NCI-H2107 treated with DMSO at 0.1 percent for 48 hours (cell line): ENCODE data around the gene IL1R2.
"Not testable (repeated sequence)": the region's sequence is repeated elsewhere in the genome, so short reads cannot be mapped to it uniquely, and the experiment has no call there.

ENCODE experiments used
- DNase-seq: peaks from one replicate; lab custom pipeline; 2025; ENCODE audit not compliant: unreplicated experiment; lab: John Stamatoyannopoulos, UW

Gene IL1R2

DNA sequence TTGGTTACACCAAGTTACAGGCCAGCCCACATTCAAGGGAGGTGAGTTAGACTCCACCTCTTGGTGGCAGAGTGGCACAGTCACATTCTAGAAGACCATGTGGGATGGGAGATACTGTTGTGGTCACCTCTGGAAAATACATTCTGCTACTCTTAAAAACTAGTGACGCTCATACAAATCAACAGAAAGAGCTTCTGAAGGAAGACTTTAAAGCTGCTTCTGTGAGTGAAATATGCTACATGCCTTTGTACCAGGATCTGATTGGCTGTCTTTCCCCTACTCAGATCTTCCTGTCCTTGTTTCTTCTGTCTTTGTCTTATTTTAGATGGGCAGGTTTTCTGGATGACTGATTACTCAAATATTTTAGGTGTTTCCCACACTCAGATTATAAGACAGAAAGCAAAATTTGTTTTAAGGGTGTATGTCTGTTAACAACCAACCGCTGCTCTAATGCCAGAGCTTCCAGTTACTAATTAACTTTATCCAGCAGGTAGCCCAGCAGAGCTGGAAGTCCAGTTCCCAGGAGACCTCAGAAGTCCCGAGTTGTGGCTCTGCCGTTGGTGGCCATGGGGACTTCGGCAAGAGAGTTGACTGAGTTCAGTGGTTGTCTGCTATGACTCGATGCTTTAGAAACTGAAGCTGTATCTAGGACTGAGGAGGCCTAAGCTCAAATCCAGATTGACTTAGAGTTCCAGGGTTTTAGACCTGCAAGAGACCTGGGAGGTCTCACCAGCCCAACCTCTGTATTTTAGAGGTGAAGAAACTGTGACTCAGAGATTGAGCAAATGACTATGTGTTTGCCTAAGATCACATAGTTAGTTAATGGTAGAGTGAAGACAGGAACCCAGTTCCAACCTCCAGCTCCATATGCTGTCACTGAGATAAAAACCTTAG, 7.4 kb downstream of the IL1R2 start:
- no peak for DNase-seq

DNA sequence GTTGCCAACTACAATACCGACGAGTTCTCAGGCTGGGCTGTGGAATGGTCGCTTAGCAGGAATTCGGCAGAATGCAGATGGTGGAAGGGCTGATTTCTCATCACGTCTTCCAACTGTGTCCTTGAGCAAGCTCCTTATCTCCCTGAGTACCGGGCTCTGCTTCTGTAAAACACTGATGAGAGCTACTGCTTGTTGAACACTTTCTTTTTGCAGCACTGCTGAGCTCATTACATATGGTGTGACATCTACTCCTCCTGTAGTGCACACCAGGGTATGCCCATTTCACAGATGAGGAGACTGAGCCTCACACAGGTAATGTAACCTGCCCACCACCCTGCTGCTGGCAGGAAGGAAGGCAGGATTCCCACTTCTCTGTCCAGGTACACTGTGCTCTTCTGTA, 8.3 kb downstream of the IL1R2 start:
- DNase-seq: no peak

DNA sequence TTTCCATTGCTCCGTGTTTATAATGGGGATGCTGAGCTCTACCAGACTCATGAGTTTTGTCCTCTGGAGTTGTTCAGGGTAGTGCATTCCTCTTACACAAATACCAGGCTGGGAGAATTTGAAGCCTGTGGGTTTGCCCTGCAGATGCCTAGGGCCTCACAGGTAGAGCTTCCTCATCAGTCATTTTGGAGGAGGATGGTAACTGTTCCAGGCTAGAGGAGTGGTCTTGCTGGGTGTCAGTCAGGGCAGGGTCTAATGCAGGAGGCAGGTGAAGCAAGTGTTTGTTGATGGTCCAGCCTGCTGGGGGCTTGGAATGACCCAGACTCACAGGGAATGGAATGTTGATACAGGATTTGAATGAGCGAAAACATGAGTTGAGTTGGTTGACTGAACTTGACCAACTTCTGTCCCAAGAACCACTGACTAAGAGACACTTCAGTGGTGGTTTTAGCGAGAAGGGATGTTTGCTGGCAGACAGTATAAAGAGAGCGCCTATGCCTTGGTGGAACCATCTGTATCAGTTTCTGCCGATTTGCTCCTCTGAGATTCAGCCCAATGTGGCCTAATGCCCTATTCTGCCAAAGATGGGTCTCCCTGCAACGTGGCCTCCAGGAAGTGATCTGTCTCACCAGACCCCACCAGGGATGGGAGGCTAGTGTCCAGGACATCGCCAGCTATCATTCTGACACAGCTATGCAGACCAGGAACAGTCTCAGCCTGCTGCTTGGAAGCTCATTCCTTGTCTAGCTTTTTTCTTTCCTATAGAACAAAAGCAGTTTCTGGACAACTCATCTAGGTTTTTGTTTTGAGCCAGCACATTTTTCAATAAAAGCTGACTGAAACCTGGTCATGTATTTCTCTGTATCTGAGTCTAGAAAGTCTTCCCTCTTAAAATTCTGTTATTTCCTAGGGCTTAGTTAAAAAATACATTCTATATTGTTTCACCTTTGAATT, 9.3 kb downstream of the IL1R2 start:
- no peak for DNase-seq

DNA sequence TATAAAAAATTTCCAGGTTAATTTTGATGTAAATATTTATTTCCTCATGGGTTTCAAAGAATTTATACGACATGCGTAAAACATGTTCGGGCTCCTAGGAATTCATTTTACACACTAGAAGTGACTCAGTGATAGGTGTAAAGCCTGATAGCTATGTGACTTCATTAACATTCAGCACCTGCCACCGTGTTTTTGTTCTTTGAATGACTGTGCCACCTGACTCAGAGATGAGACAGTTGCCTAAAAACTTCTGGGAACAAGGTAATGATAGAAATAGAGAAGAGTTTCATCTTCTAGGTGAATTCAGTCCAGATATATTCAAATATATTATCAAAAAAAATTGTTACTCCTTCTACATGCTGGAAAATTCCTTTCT, 10.0 kb downstream of the IL1R2 start:
- DNase-seq: no peak

DNA sequence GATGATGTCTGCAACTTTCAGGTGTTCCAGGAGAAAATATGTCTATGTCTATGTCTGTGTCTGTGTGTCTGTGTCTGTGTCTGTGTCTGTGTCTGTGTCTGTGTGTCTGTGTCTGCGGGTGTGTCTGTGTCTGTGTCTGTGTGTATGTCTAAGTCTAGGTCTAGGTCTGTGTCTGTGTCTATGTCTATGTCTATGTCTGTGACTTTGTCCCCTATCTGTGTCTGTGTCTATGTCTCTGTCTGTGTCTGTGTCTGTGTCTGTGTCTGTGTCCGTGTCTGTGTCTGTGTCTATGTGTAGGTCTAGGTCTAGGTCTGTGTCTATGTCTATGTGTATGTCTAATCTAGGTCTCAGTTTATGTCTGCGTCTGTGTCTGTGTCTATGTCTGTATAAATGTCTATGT, 10.5 kb downstream of the IL1R2 start:
- DNase-seq: no peak

DNA sequence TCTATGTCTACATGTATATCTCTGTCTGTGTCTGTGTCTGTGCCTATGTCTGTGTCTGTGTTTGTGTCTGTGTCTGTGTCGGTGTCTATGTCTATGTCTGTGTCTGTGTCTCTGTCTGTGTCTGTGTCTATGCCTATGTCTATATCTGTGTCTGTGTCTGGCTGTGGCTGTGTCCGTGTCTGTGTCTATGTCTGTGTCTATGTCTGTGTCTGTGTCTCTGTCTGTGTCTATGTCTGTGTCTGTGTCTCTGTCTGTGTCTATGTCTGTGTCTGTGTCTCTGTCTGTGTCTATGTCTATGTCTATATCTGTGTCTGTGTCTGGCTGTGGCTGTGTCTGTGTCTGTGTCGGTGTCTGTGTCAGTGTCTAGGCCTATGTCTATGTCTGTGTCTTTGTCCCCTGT, 11.1 kb downstream of the IL1R2 start:
- DNase-seq: not testable (repeated sequence)

DNA sequence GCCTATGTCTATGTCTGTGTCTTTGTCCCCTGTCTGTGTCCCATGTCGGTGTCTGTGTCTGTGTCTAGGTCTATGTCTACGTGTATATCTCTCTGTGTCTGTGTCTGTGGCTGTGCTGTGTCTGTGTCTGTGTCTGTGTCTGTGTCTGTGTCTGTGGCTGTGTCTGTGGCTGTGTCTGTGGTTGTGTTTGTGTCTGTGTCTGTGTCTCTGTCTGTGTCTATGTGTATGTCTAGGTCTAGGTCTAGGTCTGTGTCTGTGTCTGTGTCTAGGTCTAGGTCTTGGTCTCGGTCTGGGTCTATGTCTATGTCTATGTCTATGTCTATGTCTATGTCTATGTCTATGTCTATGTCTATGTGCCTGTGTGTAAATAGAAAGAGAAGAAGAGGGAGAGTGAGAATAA, 11.9 kb downstream of the IL1R2 start:
- no peak for DNase-seq

DNA sequence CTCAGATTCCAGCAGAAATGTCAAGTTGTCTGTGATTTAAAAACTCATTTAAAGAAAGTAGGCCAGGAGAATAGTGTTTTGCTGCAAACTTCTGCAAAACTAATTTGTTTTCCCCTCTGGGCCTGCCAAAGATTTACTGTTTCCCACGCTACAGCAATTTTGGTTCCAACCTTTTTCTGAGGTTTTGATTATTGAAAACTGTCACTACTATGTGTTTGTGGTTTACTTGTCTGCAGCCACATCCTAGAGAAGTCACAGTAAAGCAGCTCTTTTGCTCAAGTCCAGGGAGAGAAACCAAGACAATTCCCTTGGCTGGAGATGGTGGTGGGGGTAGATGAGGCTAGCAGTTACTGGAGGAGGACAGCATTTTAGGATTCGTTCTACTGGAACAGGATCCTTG, 12.8 kb downstream of the IL1R2 start:
- no peak for DNase-seq

DNA sequence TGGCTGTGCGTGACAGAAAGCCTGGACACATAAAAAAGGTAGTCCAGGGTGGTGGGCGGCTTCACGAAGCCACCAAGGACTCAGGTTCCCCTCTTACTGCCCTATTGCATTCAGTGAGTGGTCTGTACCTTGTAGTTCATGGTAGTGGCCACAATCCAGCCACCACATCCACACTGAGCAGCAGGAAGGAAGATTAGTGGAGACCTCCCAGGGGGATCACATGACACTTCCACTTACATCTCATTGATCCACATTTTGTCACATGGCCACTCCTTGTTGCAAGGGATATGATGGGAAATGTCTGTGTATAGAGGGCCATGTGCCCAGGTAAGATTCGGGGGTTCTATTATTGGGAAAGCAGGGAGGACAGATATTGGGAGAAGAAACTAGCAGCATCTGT, 13.7 kb downstream of the IL1R2 start:
- no peak for DNase-seq

DNA sequence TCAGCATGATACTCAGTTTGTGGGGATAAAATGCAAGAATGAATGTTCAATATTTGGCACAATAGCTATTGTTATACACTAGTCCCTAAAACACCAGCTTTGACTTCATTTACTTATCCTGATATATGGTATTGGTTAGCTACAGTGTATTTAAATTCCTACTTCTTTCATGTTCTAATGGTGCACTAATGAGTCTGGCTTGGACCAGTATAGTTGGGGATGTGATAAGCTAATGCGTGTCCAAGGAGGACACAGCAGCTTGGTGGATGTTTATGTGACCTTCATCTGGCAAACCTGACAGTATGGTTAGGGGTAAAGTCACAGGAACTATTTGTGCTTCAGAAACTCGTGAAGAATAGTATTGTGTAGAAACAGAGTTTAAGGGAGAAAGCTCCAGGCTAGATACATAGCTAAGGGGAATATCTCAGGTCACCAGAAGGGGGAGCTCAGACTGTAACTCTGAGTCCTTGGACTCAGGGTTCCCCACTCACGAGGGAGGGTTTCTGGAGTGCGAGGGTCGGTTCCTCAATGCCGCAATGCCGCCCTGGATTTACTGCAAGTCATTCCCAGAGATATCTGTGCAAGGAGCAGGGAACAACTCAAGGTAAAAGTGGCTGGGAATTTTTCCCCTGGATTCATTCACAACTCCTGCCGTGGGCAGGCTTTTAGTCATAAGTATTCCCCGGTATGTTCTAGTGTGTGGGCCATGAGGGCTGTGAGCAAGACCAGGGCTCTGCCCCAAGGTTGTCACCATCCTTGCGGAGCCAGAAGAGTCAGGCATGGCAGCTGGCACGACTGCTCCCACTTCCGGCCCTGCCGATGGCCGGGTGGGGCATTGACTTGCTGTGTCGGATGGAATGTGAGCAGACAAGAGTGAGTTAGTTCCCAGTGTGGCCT, 14.5 kb downstream of the IL1R2 start:
- no peak for DNase-seq

DNA sequence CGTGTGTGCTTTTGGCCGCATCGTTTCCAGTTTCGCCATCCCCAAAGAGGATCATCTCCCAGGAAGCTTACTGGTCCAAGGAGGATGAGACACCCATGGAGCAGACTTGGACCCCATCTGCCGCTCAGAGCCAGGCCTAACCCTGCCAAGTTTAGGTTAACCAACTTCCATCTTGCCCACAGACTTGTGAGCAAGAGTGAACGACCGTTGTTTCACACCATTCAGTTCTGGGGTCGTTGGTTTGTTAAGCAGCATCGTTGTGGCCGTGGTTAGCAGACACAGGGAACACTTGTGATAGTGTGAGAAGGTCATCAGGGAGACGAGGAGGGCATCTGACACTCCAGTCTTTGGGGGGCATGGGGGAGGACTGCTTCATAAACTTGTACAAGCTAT, 15.1 kb downstream of the IL1R2 start:
- no peak for DNase-seq

DNA sequence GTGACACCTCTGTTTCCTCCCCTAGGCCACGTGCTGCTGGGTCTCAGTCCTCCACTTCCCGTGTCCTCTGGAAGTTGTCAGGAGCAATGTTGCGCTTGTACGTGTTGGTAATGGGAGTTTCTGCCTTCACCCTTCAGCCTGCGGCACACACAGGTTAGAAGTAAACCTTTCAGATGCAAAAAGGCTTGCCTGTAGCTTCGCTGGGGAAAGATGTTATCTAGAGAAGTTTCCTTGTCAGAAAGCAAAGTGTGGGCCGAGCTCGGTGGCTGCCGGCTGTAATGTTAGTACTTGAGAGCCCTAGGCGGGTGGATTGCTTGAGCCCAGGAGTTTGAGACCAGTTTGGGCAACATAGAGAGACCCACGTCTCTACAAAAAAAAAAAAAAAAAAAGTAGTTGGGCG, 16.7 kb downstream of the IL1R2 start:
- DNase-seq: no peak

DNA sequence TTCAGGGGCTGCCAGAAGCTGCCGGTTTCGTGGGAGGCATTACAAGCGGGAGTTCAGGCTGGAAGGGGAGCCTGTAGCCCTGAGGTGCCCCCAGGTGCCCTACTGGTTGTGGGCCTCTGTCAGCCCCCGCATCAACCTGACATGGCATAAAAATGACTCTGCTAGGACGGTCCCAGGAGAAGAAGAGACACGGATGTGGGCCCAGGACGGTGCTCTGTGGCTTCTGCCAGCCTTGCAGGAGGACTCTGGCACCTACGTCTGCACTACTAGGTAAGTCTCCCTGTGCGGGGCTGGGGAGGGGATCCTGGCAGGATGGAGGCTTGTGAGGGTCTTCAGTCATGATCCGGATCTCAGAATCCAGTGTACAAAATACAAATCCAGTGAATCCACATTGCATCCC, 17.8 kb downstream of the IL1R2 start:
- no peak for DNase-seq

DNA sequence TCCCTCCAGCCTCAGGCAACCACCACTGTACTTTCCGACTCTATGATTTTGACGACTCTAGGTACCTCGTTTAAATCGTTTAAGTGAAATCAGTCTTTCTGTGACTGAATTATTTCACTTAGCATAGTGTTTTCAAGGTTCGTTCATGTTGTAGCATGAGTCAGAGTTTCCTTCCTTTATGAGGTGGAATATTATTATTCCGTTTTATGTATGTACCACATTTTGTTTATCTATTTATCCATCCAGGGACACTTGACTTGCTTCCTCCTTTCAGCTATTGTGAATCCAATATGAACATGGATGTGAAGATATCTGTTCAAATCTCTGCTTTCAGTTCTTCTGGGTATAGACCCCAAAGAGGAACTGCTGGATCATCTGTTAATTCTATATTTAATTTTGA, 19.1 kb downstream of the IL1R2 start:
- no peak for DNase-seq

DNA sequence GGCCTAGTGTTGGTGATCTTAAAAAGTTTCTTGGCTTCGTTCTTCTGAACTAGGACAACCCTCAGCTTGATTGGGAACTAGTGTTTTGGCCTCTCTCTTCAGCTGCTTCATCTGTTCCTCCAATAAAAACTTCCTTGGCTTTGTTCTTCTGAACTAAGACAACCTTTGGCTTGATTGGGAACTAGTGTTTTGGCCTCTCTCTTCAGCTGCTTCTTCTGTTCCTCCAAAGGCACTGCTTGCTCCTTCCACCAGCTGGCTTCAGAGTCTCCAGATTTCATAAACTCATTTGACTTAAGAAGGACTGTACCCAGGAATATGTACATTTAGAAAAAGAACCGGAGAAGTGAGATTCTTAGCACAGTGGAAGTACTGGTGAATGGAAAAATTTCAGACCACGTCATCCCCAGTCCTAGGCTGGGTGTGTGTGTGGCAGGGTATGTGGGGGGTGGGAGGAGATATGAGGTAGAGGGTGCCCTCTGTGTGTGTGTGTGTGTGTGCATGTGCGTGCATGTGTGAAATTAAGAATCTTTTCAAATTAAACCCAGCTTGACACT, 20.4 kb downstream of the IL1R2 start:
- no peak for DNase-seq

DNA sequence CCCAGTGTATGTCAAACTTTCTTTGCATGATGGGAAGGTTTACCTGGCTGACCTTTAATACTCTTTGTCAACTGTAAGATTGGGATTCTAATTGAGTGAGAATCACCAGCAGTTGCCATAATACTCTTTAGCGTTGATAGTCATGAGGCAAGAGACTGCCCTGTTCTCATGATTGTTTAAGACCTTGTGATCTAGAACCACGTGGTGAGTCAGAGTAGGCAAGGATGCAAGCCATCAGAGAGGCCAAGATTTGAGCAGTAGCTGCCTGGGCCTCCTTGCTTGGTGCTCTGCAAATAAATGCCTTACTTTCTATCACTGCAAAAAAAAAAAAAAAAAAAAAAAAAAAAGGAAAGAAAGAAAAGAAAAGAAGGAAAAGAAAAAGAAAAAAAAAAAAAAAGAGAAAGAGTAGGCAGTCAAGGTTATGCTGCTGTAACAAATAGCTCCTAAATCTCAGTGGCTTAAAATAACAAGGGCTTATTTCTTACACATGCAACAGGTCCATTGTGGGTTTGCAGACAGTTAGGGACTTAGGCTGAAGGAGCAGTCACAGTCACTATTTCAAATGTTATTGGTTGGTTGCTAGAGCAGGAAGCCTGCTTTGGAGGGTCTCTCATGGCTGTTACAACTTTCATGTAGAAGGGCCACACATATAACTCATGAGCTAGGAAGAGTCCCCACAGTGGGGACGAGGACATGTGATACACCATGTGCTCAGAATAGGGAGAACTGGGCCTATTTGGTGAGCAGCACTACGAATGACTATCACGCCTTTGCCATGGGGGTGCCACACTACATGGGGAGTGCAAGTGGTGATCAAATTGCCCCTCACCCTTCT, 21.7 kb downstream of the IL1R2 start:
- no peak for DNase-seq

DNA sequence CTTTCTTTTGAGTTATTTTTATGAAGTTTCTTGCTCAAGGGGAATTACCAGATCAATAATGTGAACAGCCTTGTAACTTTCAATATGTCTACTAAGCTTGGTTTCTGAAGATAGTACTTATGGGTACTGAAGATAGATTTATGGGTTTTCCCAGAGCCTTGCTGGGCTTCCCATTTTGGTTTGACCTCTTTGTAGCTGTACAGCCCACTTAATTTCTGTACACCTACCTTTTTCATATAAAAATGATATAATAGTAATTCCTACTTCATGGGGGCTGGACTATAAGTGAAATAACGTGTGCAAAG, 22.2 kb downstream of the IL1R2 start:
- no peak for DNase-seq

DNA sequence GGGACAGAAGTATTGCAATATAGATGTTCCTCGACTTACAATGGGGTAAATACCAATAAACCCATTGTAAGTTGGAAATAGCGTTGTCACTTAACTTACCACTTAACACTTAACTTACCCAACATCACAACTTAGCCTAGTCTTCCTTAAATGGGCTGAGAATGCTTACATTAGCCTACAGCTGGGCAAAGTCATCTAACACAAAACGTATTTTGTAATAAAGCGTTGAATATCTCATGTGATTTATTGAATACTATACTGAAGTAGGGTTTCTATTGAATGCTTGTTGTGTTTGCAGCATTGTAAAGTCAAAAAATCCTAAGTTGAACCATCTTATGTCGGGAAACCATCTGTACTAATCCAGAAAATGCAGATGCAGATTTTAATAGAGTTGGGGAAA, 23.6 kb downstream of the IL1R2 start:
- no peak for DNase-seq

DNA sequence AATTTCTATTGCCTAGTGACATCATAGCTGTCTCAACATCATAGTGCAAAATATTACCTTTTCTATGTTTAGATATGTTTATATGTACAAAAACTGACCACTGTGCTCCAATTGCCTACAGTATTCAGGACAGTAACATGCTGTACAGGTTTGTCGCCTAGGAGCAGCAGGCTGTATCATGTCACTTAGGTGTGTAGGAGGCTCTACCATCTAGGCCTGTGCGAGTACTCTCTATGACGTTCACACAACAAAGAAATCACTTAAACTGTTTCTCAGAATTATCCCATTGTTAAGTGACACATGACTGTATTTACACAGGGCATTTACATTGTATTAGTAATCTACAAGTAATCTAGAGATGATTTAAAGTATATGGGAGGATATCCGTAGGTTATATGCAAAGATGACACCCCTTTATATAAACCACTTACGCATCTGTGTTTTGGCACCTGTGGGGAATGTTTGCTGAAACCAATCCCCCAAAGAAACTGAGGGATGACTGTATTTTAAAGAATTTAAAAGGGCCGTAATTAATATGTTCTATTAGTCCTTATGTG, 24.7 kb downstream of the IL1R2 start:
- DNase-seq: no peak
